HG03039 (cell line): ENCODE measurements around the gene GUCY1A2.
A peak's percentile ranks its signal among the peaks of the same experiment; 100 is the strongest.
"Not testable (repeated sequence)": the region's sequence is repeated elsewhere in the genome, so short reads cannot be mapped to it uniquely, and the experiment has no call there.

Experiments used
- ATAC-seq: cut with Tn5 transposase; IDR thresholded peaks from one replicate; pipeline ENCODE4 v1.9.1; 2021; ENCODE audit warnings: mild to moderate bottlenecking, moderate library complexity; ENCODE audit not compliant: unreplicated experiment

GUCY1A2 gene

DNA sequence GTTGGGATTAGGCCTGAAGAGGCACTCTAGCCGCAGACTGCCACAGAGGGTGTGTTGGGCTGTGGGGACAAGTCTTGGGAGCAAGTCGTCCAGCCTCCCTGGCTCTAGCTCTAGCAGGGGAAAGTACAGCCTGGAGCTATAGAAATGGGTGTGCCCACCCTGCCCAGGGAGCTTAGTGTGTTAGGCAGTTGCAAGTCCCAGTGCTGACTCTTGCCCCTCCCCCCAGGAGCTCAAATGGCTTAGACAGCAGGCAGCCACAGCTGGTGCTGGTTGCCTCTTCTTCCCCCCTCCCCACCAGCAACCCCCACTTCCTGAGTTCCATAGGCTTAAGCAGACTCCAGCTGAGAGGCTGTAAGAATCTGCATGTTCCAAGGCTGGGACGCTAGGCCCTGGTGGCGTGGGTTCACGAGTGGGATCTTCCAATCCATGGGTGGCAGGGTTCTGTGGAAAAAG is 61.2 kb downstream of the GUCY1A2 start:
- no peak for ATAC-seq

DNA sequence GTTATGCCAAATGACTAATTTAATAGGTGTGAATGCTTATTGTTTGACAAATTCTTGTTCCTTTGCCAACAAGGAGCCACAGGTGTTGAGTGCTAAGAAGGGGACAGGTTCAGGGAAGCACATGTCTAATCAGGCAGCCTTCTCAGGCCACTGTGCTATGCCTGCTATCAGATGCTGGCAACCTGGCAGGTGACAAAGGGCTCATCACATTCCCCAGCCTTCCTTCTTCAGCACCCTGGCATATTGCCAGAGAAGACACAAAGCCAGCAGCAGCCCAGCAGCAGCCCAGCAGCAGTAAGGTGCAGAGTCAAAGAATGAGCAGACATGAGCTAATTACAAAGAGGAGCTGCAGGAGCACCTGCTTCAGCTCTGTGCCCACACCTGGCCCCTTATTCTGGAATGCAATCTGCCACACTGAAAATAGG is 68.2 kb downstream of the GUCY1A2 start:
- ATAC-seq: no peak

DNA sequence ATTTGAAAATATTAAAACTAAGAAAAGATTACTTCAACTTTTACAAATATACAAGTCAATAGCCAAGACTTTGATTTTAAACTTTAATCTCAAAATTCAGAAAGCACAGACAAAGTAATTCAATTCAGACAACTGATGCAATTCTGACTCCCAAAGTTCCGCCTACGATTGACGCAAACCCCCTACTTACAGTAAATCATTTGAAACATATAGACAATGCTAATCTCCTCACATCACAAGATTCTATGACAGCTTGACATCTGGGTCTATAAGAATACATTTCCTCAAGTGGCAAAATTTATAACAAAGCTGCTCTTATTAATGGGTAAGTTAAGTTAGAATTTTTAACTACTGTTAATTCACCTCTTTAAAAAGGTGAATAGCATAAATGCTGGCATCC is 75.2 kb downstream of the GUCY1A2 start:
- no peak for ATAC-seq

DNA sequence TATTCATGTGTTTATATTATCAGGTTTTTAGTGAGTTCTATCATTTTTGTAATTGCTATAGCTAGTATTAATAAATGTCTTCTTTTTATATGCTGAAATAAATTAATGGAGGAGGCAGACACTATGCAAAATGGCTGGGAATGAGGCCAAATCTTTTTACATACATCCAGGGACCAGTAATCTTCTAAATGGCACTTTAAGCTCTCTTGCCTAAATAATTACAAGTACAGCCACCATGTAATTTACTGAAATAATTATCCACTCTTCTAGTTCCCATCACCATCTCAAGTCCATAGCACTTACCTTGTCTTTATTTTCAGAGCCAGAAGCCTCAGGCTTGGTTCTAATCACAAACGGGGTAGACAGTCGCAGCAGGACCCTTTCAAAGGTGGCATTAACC is 79.1 kb downstream of the GUCY1A2 start:
- no peak for ATAC-seq

DNA sequence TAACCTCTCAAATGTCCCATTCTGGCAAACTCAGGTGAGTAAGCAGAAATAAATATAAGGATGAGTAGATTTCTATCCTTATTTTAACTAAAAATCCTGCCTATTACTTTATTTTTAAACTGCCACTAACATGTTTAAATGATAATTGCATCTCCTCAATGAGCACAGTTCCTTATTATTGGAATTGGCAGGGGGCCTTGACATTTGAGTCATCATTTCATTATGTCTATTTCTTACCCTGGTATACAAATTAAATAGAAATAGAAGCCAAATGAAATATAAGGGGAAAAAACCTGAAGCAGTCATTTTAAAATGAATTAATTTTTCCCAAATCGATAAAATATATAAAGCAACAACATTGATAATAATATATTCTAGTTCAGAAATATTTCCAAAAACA is 81.2 kb downstream of the GUCY1A2 start:
- no peak for ATAC-seq

DNA sequence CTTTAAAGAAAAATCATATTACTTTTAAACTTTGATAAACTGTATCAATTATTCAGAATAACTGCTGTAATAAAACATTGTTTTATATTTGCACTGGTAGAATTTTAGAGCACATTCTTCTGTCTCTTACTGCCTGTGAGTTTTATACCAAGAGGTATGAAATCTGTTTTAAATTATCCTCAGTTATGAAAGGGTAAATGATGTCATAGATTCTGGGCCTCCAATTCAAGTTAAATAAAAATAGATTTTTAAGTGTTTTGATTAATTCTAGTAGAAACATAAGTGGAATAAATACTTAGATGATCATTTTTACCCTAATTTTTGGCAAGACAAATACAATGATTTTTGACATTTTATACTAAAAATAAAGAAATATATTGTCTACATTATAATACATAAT is 93.0 kb downstream of the GUCY1A2 start:
- no peak for ATAC-seq

DNA sequence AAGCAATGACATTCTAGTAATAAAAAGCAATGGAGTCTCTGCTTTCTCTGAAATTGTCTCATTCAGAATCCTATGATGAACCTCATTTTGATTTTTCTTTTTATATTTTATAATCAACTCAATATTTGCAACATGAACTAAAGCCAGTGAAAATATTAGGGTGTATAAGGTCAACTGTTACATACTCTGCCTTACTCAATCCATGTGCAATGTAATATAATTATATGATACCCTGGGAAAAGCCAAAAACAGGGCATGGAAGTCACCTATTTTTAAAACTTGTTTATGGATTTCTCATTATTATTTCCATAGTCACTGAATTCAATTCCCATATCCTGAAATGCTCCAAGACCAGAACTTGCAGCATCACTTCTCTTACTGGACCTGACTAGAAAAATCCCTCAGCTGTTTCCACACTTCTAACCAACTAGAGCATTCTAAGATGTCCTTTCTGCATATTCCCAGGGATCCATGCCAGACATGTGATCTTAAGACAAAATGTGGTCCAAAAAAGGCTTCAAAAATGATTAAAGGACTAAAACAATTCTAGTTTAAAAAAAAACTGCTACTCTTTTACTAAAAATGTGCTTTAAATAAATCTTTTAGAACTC is 97.3 kb downstream of the GUCY1A2 start:
- ATAC-seq: no peak

DNA sequence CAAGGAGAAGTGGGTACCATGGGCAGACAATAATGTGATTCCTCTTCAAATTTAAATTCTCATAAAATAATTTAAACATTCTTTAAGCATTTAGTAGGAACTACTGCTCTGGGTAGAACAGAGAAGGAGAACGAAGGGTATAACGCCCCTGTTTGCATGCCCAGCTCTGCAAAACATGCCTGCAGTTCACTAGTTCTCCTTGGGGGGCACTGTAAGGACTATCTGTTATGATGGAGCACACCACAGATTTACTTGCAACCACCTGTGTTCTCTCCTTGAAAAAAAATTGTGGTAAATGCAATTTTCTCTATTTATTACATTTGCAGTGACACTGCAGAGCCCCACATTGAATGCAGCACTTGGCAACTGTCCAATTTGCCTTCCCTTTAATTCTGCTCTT is 100.3 kb downstream of the GUCY1A2 start:
- peak; percentile 77 for ATAC-seq

DNA sequence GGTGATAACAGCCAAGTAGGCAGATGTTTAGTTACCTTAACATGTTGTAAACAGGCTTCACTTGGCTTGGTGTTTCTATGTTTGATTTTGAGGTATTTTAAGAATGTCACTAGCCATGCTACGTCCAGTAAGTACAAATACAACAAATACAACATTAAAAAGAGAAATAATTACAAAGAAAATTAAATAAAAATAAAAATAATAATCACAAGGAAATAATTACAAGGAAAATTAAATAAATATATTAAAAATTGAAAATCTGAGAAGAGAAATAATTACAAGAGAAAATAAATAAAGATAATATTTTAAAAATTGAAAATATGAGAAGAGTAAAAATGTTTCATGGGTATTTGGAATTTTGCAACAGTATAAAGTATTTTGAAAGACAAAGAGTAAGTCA is 103.9 kb downstream of the GUCY1A2 start:
- no peak for ATAC-seq

GRCh38 chr11:106913141-106913540 is 105.1 kb downstream of the GUCY1A2 start:
- ATAC-seq: no peak

DNA sequence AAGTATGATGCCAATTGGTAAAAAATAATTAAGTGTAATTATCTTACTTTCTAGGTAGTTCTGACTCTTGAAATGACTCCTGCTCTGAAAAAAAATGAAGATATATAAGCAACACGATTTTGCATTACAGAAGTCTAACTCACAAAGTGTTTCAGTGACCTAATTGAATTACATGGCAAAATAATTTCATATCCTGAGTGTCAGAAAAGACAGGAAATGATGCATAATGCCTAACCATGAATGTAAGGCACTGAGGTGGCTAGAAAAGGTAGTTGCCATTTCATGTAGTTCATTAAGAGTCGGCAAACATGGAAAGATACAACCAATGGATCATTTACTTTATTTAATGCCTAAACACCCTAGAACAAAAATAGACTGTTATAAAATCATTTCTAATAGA is 113.5 kb downstream of the GUCY1A2 start:
- ATAC-seq: no peak

- ATAC-seq: no peak
Observed at GRCh38 chr11:106889718-106890117, 128.6 kb downstream of the GUCY1A2 start.

DNA sequence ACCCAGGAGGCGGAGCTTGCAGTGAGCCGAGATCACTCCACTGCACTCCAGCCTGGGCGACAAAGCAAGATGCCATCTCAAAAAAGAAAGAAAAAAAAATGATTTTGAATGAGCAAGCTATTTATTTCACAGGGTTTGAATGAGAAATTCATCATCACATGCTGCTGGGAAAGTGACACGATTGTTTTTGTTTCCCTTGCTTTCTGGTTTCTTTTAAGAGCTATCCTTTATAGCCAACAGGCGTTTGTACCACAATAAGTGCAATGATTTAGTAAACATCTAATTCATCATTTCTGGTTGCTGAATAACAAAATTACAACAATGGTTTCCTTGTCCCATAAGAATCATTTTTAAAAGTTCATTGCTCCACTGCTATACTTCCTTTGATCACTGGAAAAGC is 129.9 kb downstream of the GUCY1A2 start:
- no peak for ATAC-seq

- ATAC-seq: not testable (repeated sequence)
Observed at GRCh38 chr11:106883693-106884092, 134.6 kb downstream of the GUCY1A2 start.

DNA sequence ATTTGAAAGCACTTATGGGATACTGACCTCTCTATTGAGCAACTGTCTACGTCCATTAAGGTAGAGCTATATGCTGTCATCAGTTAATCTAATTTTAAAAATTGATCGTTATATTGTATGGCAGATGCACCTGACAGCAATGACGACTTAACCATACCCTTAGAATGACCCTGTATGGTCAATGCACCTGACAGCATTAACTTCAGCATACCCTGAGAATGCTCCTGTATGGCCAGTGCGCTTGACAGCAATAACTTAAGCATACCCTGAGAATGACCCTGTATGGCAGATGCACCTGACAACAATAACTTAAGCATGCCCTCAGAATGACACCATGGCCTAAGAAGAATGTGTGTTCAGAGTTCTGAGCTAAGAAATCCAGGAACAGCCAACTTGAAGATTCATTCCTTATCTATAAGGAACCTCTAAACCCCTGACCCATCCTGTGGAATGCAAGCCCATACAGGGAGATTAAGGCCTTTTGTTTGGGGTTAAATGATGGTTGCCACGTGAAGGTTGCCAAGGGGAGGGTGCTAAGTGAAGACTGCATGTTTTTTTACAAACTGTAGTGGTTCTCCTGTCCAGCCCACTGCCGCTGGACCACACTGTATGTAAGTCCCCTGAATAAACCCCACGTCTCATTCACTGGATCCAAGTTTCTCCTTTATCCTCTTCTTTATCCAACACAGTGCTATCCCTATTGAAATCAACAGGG is 138.3 kb downstream of the GUCY1A2 start:
- ATAC-seq: no peak

GRCh38 chr11:106879029-106879428 is 139.2 kb downstream of the GUCY1A2 start:
- ATAC-seq: no peak

DNA sequence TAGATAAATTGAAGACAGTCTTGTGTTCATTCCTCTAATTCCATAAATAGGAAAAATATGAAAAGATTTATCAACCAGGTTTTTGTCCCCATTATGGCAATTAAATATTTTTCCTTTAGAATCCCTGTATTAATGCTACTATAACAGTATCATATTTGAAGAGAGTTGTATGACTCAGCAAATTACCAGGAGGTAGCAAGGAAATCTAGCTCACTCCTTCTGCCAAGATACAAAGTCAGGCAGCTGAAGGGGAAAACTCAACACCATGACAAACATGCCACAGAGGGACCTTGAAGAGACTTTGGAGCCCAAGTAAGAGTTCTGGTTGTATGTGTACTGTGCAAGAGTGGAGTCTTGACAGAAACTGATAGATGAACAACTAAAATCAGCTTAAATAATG is 143.3 kb downstream of the GUCY1A2 start:
- no peak for ATAC-seq

DNA sequence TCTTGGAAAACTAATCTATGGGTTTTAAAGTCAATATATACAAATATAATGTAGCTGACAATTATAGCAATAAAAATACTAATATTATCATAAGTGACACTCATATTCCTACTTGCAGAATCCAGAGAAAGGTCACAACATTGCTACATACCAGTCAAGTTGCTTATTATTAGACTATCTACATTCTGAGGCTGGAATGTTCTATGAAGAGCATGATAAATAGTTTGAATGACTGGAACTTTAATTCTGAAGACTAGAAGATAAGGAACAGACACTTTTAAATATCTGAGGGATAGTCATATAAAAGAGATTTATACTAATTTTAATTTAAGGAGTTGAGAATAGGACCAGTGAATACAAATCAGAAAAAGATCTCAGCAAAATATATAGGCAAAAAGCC is 146.0 kb downstream of the GUCY1A2 start:
- no peak for ATAC-seq

- no peak for ATAC-seq
Observed at GRCh38 chr11:106858200-106858599, 160.1 kb downstream of the GUCY1A2 start.

DNA sequence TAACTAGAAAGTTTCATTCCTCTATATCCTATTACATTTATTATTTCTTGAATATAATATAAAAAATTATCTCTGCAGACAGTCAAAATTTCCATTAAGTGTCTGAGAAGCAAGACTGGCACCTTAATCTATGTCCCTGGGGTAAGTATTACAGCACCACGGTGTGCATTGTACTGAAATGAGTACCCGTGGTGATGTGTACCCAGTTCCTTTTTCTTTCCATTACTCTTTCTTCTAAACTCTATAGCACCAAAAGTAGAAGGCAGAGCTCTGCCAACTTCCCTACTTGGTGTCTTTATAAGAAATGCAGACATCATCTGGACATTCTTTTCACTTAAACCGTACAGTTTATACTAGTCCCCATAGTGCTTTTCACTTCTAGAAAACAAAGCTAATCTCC is 161.7 kb downstream of the GUCY1A2 start:
- no peak for ATAC-seq

- ATAC-seq: no peak
Observed at GRCh38 chr11:106854429-106854828, 163.8 kb downstream of the GUCY1A2 start.

DNA sequence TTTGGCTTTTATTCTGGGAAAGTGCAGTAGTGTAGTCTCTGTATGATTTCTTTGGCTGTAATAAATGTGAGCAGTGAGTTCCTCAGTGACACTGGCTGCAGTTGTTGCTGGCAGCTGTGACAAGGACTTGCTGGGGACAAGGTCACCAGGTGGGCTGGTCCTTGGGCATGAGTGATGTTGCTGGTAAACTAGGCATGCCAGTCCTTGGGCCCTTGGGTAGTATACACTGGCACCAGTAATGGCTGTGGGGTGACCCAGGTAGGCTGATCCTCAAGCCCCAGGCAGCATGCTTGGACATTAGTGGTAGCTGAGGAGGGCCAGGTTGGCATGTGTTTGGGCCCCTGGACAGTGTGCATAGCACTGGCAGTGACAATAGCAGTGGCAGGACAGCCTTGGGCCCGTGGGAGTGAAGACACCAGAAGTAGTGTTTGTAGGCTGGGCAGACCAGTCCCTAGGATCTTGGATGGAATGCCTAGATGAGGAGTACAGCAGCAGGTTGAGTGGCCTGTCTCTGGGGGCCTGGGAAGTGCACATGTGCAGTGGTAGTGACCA is 164.3 kb downstream of the GUCY1A2 start:
- no peak for ATAC-seq
